Measurements from ENCODE around the gene CLMN. TPM values are rescaled to one million over a fixed set of nuclear protein-coding genes. Genes with fewer than 3 reads are reported as not detected.

CLMN gene
- total RNA-seq, 2 donors from 2014 or later, result 105 to 131 TPM

DNA sequence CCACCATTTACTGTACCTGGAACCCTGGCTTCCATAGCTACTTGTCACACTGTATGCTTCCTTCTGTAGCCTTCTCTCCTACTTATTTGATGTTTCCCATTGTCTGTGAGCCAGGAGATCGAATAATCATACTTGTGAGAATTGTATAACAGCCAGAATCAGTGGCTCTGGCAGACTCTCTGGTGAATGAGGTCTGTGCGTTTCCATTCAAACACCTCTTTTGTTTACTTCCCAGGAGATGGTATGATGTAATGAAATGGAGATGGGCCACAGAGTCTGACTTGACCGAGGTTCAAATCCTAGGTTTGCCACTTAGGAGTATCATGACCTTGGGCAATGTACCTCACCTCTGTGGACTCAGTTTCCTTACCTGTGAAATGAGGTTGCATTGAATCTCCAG, 35.7 kb upstream of the CLMN start:
- Histone ChIP-seq H3K27ac (no peak overlapping the region), H3K27me3 (no peaks in the 10 kb centered on the region), H3K36me3 (no peaks in the 10 kb centered on the region), H3K9ac (ENCODE audit: low read depth in 2 of 2, low read length in 2 of 2) (no peak overlapping the region), H3K4me1 (no peaks in the 10 kb centered on the region), H3K4me3 (no peak overlapping the region), H3K9me3 (no peaks in the 10 kb centered on the region)
- no peak for DNase-seq
- intact Hi-C loops (cut with DNase I), result no loop called here
- TF ChIP-seq, protein P1, sequence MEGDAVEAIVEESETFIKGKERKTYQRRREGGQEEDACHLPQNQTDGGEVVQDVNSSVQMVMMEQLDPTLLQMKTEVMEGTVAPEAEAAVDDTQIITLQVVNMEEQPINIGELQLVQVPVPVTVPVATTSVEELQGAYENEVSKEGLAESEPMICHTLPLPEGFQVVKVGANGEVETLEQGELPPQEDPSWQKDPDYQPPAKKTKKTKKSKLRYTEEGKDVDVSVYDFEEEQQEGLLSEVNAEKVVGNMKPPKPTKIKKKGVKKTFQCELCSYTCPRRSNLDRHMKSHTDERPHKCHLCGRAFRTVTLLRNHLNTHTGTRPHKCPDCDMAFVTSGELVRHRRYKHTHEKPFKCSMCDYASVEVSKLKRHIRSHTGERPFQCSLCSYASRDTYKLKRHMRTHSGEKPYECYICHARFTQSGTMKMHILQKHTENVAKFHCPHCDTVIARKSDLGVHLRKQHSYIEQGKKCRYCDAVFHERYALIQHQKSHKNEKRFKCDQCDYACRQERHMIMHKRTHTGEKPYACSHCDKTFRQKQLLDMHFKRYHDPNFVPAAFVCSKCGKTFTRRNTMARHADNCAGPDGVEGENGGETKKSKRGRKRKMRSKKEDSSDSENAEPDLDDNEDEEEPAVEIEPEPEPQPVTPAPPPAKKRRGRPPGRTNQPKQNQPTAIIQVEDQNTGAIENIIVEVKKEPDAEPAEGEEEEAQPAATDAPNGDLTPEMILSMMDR (IDR thresholded peaks at IDR 0.05), result no peak

- Histone ChIP-seq H3K9ac (ENCODE audit: low read depth in 2 of 2, low read length in 2 of 2) (no peak overlapping the region), H3K9me3 (no peaks in the 10 kb centered on the region), H3K4me1 (no peaks in the 10 kb centered on the region), H3K27ac (no peak overlapping the region), H3K36me3 (no peaks in the 10 kb centered on the region), H3K27me3 (no peaks in the 10 kb centered on the region), H3K4me3 (no peak overlapping the region)
- TF ChIP-seq, protein P1 (IDR thresholded peaks at IDR 0.05), result no peak
- no peak for DNase-seq
- intact Hi-C loops (cut with DNase I), result no loop called here
Measured at GRCh38 chr14:95354834-95355233, 35.1 kb upstream of the CLMN start.

DNA sequence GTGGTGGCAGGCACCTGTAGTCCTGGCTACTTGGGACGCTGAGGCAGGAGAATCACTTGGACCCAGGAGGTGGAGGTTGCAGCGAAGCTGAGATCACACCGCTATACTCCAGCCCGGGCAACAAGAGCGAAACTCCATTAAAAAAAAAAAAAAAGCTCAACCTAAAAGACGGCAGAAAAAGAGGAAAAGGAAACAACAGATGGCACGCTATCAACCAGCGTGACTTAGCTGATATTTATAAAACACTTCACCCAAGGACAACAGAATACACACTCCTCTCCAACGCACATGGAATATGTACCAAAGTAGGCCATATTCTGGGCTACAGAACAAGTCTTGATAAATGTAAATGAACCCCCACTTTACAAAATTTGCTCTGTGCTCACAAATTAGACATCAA, 34.0 kb upstream of the CLMN start:
- H3K4me3 ChIP-seq, result no peak overlapping the region
- H3K27ac ChIP-seq, result no peak overlapping the region
- intact Hi-C loops (cut with DNase I), result no loop called here
- H3K9ac ChIP-seq (ENCODE audit: low read depth in 2 of 2, low read length in 2 of 2), result no peak overlapping the region
- H3K9me3 ChIP-seq, result no peaks in the 10 kb centered on the region
- TF ChIP-seq, protein P1 (IDR thresholded peaks at IDR 0.05), result no peak
- H3K27me3 ChIP-seq, result no peaks in the 10 kb centered on the region
- peak; percentile 13 for DNase-seq
- no peaks in the 10 kb centered on the region for H3K36me3 ChIP-seq
- H3K4me1 ChIP-seq, result peaks cover 2% of the 10 kb centered on the region

DNA sequence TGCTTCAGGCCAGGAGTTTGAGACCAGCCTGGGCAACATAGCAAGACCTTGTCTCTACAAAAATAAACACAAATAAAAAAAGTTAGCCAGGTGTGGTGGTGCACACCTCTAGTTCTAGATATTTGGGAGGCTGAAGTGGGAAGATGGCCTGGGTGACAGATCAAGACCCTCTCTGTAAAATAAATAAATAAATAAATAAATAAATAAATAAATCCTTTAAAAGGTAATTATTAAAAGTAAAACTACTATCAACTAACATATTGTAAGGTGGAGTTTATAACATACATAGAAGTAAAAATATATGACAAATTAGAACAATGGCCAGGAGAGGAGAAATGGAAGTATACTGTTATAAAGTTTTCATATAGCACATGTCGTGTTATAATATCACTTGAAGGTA, 33.3 kb upstream of the CLMN start:
- no peak for DNase-seq
- H3K36me3 ChIP-seq, result no peaks in the 10 kb centered on the region
- no peak overlapping the region for H3K27ac ChIP-seq
- TF ChIP-seq, protein P1 (IDR thresholded peaks at IDR 0.05), result no peak
- no peak overlapping the region for H3K9ac ChIP-seq (ENCODE audit: low read depth in 2 of 2, low read length in 2 of 2)
- intact Hi-C loops (cut with DNase I), result no loop called here
- H3K4me1 ChIP-seq, result peaks cover 2% of the 10 kb centered on the region
- H3K9me3 ChIP-seq, result no peaks in the 10 kb centered on the region
- H3K4me3 ChIP-seq, result no peak overlapping the region
- H3K27me3 ChIP-seq, result no peaks in the 10 kb centered on the region

DNA sequence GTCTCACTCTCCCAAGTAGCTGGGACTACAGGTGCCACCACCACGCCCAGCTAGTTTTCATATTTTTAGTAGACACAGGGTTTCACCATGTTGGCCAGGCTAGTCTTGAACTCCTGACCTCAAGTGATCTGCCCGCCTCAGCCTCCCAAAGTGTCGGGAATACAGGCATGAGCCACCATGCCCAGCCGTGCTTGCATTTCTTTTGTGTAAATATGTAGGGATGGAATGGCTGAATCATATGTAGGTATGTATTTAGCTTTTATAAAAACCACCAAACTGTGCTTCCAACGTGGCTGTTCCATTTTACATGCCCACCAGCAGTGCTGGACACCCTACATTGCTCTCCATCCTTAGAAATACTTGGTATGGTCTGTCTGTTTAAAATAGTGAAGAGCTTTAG, 32.8 kb upstream of the CLMN start:
- H3K4me1 ChIP-seq, result peaks cover 2% of the 10 kb centered on the region
- peak; percentile 6 for DNase-seq
- no peak overlapping the region for H3K27ac ChIP-seq
- H3K27me3 ChIP-seq, result no peaks in the 10 kb centered on the region
- TF ChIP-seq, protein P1 (IDR thresholded peaks at IDR 0.05), result no peak
- no peaks in the 10 kb centered on the region for H3K9me3 ChIP-seq
- intact Hi-C loops (cut with DNase I), result no loop called here
- H3K36me3 ChIP-seq, result no peaks in the 10 kb centered on the region
- H3K4me3 ChIP-seq, result no peak overlapping the region
- H3K9ac ChIP-seq (ENCODE audit: low read depth in 2 of 2, low read length in 2 of 2), result no peak overlapping the region

DNA sequence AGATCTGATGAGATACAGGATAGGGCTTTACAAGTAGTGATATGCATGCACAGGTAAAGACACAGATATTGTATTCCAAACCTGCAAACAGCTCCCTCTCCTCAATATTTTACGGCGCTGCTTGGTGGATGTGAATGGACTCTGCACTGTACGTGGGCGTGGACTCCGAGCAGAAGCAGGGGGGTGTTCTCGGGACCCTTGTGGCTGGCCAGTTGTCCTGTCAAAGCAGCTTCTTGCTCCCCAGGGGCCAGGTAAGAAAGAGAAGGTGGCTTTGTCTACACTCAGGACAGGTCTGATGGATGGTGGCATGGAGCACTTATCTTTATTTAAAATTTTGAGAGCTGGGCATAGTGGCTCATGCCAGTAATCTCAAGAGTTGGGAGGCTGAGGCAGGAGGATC, 29.5 kb upstream of the CLMN start:
- Histone ChIP-seq H3K4me1 (peaks cover 2% of the 10 kb centered on the region), H3K36me3 (no peaks in the 10 kb centered on the region), H3K4me3 (no peak overlapping the region), H3K9me3 (no peaks in the 10 kb centered on the region), H3K27ac (no peak overlapping the region), H3K27me3 (no peaks in the 10 kb centered on the region), H3K9ac (ENCODE audit: low read depth in 2 of 2, low read length in 2 of 2) (no peak overlapping the region)
- intact Hi-C loops (cut with DNase I), result no loop called here
- no peak for DNase-seq
- TF ChIP-seq, protein P1 (IDR thresholded peaks at IDR 0.05), result no peak
